Testis (tissue), 2 donors: ENCODE measurements around the gene PSMC4.

ENCODE experiments used
- CTCF ChIP-seq, 3 experiments: fragments of 450-650 bp in 2 of 3; fragments of 200-600 bp in 1 of 3; sonication (generic) in 1 of 3; IDR thresholded peaks; one replicate each; pipeline ENCODE4 v1.5.1; 2016 to 2019; ENCODE audit warnings: antibody characterized with exemption in 3 of 3, mild to moderate bottlenecking in 2 of 3, moderate library complexity in 1 of 3
- POLR2A ChIP-seq: fragments of 450-650 bp; IDR thresholded peaks from one replicate; pipeline ENCODE4 v1.6.1; 2017; ENCODE audit warnings: antibody characterized with exemption, mild to moderate bottlenecking, moderate library complexity

- TF ChIP-seq CTCF (IDR thresholded peaks at IDR 0.05) (no peak), POLR2A (no peak)
Observed at GRCh38 chr19:39995794-39996193, 24.8 kb downstream of the PSMC4 start.
